IMR-90 (cell line): ENCODE results near the gene ADAMTS10. TPM values are rescaled to one million over a fixed set of nuclear protein-coding genes. Genes with fewer than 3 reads are reported as not detected.

Experiments used
- ATAC-seq: fragments of 200-7000 bp; cut with Tn5 transposase; 2 replicates; pipeline ENCODE4 v1.9.1; 2020; ENCODE audit warnings: low read depth, mild to moderate bottlenecking, moderate library complexity
- BruUV-seq: library from RNA; stranded (reverse); fragments of 400-500 nt; replicated peaks from 2 replicates; lab custom pipeline; 2021; lab: Mats Ljungman, UMichigan
- CTCF ChIA-PET: fragments of 300-600 bp; formaldehyde crosslinking; extraction: SDS; loops from one replicate; lab custom pipeline; 2021; ENCODE audit warnings: antibody characterized with exemption; lab: Yijun Ruan, JAX
- POLR2A ChIA-PET: fragments of 300-600 bp; sonication (Branson Sonifier 250); formaldehyde crosslinking; loops from one replicate; lab custom pipeline; 2022; ENCODE audit warnings: antibody characterized with exemption; ENCODE audit not compliant: unreplicated experiment; lab: Charles Lee
- DNase-seq: peaks from one replicate; pipeline ENCODE4 v3.0.0; 2013
- H2AFZ ChIP-seq: replicated peaks from 2 replicates; pipeline ENCODE3; 2013; ENCODE audit warnings: low read length, mild to moderate bottlenecking; ENCODE audit not compliant: poor library complexity
- H2AK5ac ChIP-seq: 2 replicates; pipeline ENCODE4 v1.6.1; 2013; ENCODE audit warnings: low read depth, low read length, inconsistent platforms
- H2AK9ac ChIP-seq: replicated peaks from 2 replicates; pipeline ENCODE3; 2013; ENCODE audit warnings: mild to moderate bottlenecking, low read depth, low read length, moderate library complexity; ENCODE audit not compliant: poor library complexity
- H2BK120ac ChIP-seq: 2 replicates; pipeline ENCODE4 v1.6.1; 2013; ENCODE audit warnings: low read depth, low read length, inconsistent platforms
- H2BK15ac ChIP-seq: 3 replicates; pipeline ENCODE4 v1.6.1; 2013; ENCODE audit warnings: low read depth, low read length, inconsistent platforms
- H2BK20ac ChIP-seq: 2 replicates; pipeline ENCODE4 v1.6.1; 2013; ENCODE audit warnings: low read depth, mild to moderate bottlenecking, inconsistent platforms, low read length, moderate library complexity
- H2BK5ac ChIP-seq: 2 replicates; pipeline ENCODE4 v1.6.1; 2013; ENCODE audit warnings: mild to moderate bottlenecking, low read depth, low read length, inconsistent platforms; ENCODE audit not compliant: poor library complexity, severe bottlenecking
- H3K14ac ChIP-seq: replicated peaks from 2 replicates; pipeline ENCODE4 v1.6.1; 2013; ENCODE audit warnings: low read depth, low read length, inconsistent platforms
- H3K18ac ChIP-seq: 2 replicates; pipeline ENCODE4 v1.6.1; 2013; ENCODE audit warnings: low read depth, low read length, control low read depth
- H3K23ac ChIP-seq: 2 replicates; pipeline ENCODE4 v1.6.1; 2013; ENCODE audit warnings: low read depth, low read length, inconsistent platforms
- H3K27ac ChIP-seq: 2 replicates; pipeline ENCODE4 v1.5.1; 2013; ENCODE audit warnings: mild to moderate bottlenecking, control low read depth, low read length; ENCODE audit not compliant: insufficient read depth
- H3K27me3 ChIP-seq: 2 replicates; pipeline ENCODE4 v1.6.1; 2013; ENCODE audit warnings: low read length; ENCODE audit not compliant: control insufficient read depth, insufficient read depth
- H3K36me3 ChIP-seq: 2 replicates; pipeline ENCODE4 v1.6.1; 2013; ENCODE audit warnings: low read length, mixed read lengths; ENCODE audit not compliant: control insufficient read depth, insufficient read depth
- H3K4ac ChIP-seq: 2 replicates; pipeline ENCODE4 v1.6.1; 2013; ENCODE audit warnings: low read depth, low read length, inconsistent platforms
- H3K4me1 ChIP-seq: 2 replicates; pipeline ENCODE4 v1.6.1; 2013; ENCODE audit warnings: low read length, mixed read lengths; ENCODE audit not compliant: control insufficient read depth, insufficient read depth
- H3K4me2 ChIP-seq: 2 replicates; pipeline ENCODE4 v1.6.1; 2013; ENCODE audit warnings: low read depth, mild to moderate bottlenecking, control low read depth, low read length, moderate library complexity
- H3K4me3 ChIP-seq: 2 replicates; pipeline ENCODE4 v1.5.1; 2013; ENCODE audit warnings: low read depth, mild to moderate bottlenecking, control low read depth, low read length, moderate library complexity; ENCODE audit not compliant: insufficient read depth
- H3K56ac ChIP-seq: 2 replicates; pipeline ENCODE4 v1.6.1; 2013; ENCODE audit warnings: low read length, inconsistent platforms; ENCODE audit not compliant: insufficient read depth; ENCODE audit errors: extremely low read depth
- H3K79me1 ChIP-seq, 2 experiments: 2 replicates each; pipeline ENCODE4 v1.6.1; 2013; ENCODE audit warnings: low read length in 2 of 2, inconsistent platforms in 1 of 2, low read depth in 1 of 2
- H3K9ac ChIP-seq: 2 replicates; pipeline ENCODE4 v1.6.1; 2013; ENCODE audit warnings: low read depth, low read length, control low read depth
- H3K9me1 ChIP-seq: 2 replicates; pipeline ENCODE4 v1.6.1; 2013; ENCODE audit warnings: low read length, inconsistent platforms; ENCODE audit not compliant: insufficient read depth
- H3K9me3 ChIP-seq: 2 replicates; pipeline ENCODE4 v1.6.1; 2013; ENCODE audit warnings: low read length; ENCODE audit not compliant: control insufficient read depth, insufficient read depth
- H4K20me1 ChIP-seq: 2 replicates; pipeline ENCODE4 v1.6.1; 2013; ENCODE audit warnings: low read length, inconsistent platforms; ENCODE audit not compliant: insufficient read depth
- H4K5ac ChIP-seq: 2 replicates; pipeline ENCODE4 v1.6.1; 2013; ENCODE audit warnings: mild to moderate bottlenecking, low read depth, low read length, control low read depth
- H4K8ac ChIP-seq, 2 experiments: 2 replicates each; pipeline ENCODE4 v1.6.1; 2013; ENCODE audit warnings: low read depth in 2 of 2, low read length in 2 of 2, control low read depth in 1 of 2, inconsistent platforms in 1 of 2
- H4K91ac ChIP-seq: 2 replicates; pipeline ENCODE4 v1.6.1; 2013; ENCODE audit warnings: low read depth, low read length, inconsistent platforms; ENCODE audit not compliant: insufficient read depth
- BHLHE40 ChIP-seq: fragments of 150-350 bp; IDR thresholded peaks from 2 replicates; pipeline ENCODE4 v1.6.1; 2016; ENCODE audit warnings: mild to moderate bottlenecking, low read depth, low read length
- CEBPB ChIP-seq: IDR thresholded peaks from 2 replicates; pipeline ENCODE4 v1.6.1; 2012; ENCODE audit warnings: low read depth, low read length, improper control_type of control experiment
- CHD1 ChIP-seq: IDR thresholded peaks from 2 replicates; pipeline ENCODE4 v1.6.1; 2012; ENCODE audit warnings: low read depth, low read length, improper control_type of control experiment
- CTCF ChIP-seq: conservative IDR thresholded peaks from 2 replicates; pipeline ENCODE4 v1.5.1; 2012; ENCODE audit warnings: mild to moderate bottlenecking, low read depth, low read length, improper control_type of control experiment
- ELK1 ChIP-seq: fragments of 150-350 bp; IDR thresholded peaks from 2 replicates; pipeline ENCODE4 v1.6.1; 2016; ENCODE audit warnings: low read depth, mild to moderate bottlenecking, low read length, moderate library complexity, borderline replicate concordance
- FOS ChIP-seq: fragments of 150-350 bp; IDR thresholded peaks from 2 replicates; pipeline ENCODE4 v1.6.1; 2016; ENCODE audit warnings: low read depth, low read length
- MAFK ChIP-seq: IDR thresholded peaks from 2 replicates; pipeline ENCODE4 v1.6.1; 2012; ENCODE audit warnings: low read depth, low read length, improper control_type of control experiment
- MAZ ChIP-seq: IDR thresholded peaks from 2 replicates; pipeline ENCODE4 v1.6.1; 2012; ENCODE audit warnings: low read depth, mild to moderate bottlenecking, low read length, improper control_type of control experiment, moderate library complexity, borderline replicate concordance
- MXI1 ChIP-seq: IDR thresholded peaks from 2 replicates; pipeline ENCODE4 v1.6.1; 2012; ENCODE audit warnings: low read depth, mild to moderate bottlenecking, low read length, moderate library complexity, borderline replicate concordance
- NFE2L2 ChIP-seq: fragments of 150-350 bp; IDR thresholded peaks from 2 replicates; pipeline ENCODE4 v1.6.1; 2016; ENCODE audit warnings: low read depth, mild to moderate bottlenecking, low read length
- POLR2A ChIP-seq: IDR thresholded peaks from 2 replicates; pipeline ENCODE4 v1.6.1; 2012; ENCODE audit warnings: mild to moderate bottlenecking, low read depth, low read length
- RAD21 ChIP-seq: IDR thresholded peaks from 2 replicates; pipeline ENCODE4 v1.6.1; 2012; ENCODE audit warnings: low read length, improper control_type of control experiment
- RCOR1 ChIP-seq: IDR thresholded peaks from 2 replicates; pipeline ENCODE4 v1.6.1; 2012; ENCODE audit warnings: mild to moderate bottlenecking, low read length, improper control_type of control experiment; ENCODE audit not compliant: insufficient replicate concordance
- RFX5 ChIP-seq: IDR thresholded peaks from 2 replicates; pipeline ENCODE4 v1.8.0; 2012; ENCODE audit warnings: low read depth, mild to moderate bottlenecking, low read length, moderate library complexity
- SMC3 ChIP-seq: fragments of 150-350 bp; IDR thresholded peaks from 2 replicates; pipeline ENCODE4 v1.6.1; 2016; ENCODE audit warnings: low read depth, mild to moderate bottlenecking, antibody characterized with exemption, low read length, moderate library complexity
- USF2 ChIP-seq: fragments of 150-350 bp; IDR thresholded peaks from 2 replicates; pipeline ENCODE4 v1.6.1; 2017; ENCODE audit warnings: mild to moderate bottlenecking, antibody characterized with exemption, low read length, low read depth
- WGBS, 2 experiments: methylation state at CpG; one replicate each; pipeline versions ENCODE4 v1.1.5 to v1.1.7; 2013; ENCODE audit warnings: missing lambda C conversion rate in 2 of 2; ENCODE audit not compliant: insufficient read length in 1 of 2; ENCODE audit errors: extremely low coverage in 2 of 2; 5-methylcytosine and 5-hydroxymethylcytosine counted together
- dilution Hi-C: fragments of 300-500 bp; cut with HindIII; formaldehyde crosslinking; loops from one replicate; pipeline ENCODE4 v1.14.3; 2018; ENCODE audit warnings: low sequenced_read_pairs; ENCODE audit not compliant: unreplicated experiment
- in situ Hi-C: fragments of 300-500 bp; cut with MboI; formaldehyde crosslinking; loops from 3 replicates; pipeline ENCODE4 v1.14.3; 2019; ENCODE audit warnings: low sequenced_read_pairs, inconsistent platforms, mixed read lengths
- intact Hi-C: fragments of 100-400 bp; cut with micrococcal nuclease; formaldehyde crosslinking; loops from 2 replicates; pipeline ENCODE4 v1.10.0; 2022
- polyA plus RNA-seq, 3 experiments: library from polyadenylated mRNA; depleted of rRNA; stranded (reverse); fragments of >200 nt; gene quantifications; 2 replicates each; pipeline ENCODE4 v1.2.3, GENCODE V29; 2012; ENCODE audit warnings: low replicate concordance in 1 of 3
- total RNA-seq: library from RNA; depleted of rRNA; stranded (reverse); fragments of >200 nt; gene quantifications from 2 replicates; pipeline ENCODE4 v1.2.3, GENCODE V29; 2012

Gene ADAMTS10
- total and polyA plus RNA-seq, 2 of the 4 experiments (the other 2 are of a cell fraction), result 3.4 to 11.5 TPM

GRCh38 chr19:8577247-8577646, 33.3 kb downstream of the ADAMTS10 start, which contains the start of gene MYO1F:
Gene MYO1F, minus strand, starts transcription at chr19:8577442. Its CDS starts 133 bp downstream, at chr19:8577309.
- no CpG with 5 or more reads among the region's 7 CpGs for WGBS, 2 experiments
- Histone ChIP-seq H3K36me3 (no peaks in the 10 kb centered on the region), H3K79me1 (no peaks in the 10 kb centered on the region), H4K20me1 (no peaks in the 10 kb centered on the region), H3K4me1 (peaks cover 5% of the 10 kb centered on the region; the same call in 1 of the 2 replicates), H3K4me3 (no peak within 1 kb of the TSS), H2AK5ac (peak within 1 kb of the TSS; percentile 65), H4K91ac (no peak within 1 kb of the TSS), H3K27me3 (no peaks in the 10 kb centered on the region), H4K5ac (no peak within 1 kb of the TSS), H3K9ac (no peak within 1 kb of the TSS), H2BK120ac (no peak within 1 kb of the TSS), H3K18ac (no peak within 1 kb of the TSS), H2AK9ac (peak within 1 kb of the TSS; percentile 61), H3K23ac (no peak within 1 kb of the TSS), H2BK20ac (no peak within 1 kb of the TSS), H2BK15ac (no peak within 1 kb of the TSS; the same call in 2 of the 3 replicates), H3K4ac (no peak within 1 kb of the TSS), H2BK5ac (no peak within 1 kb of the TSS), H3K56ac (no peak within 1 kb of the TSS), H2AFZ (no peak within 1 kb of the TSS), H4K8ac (no peak within 1 kb of the TSS; a peak in 1 of 4 replicates), H3K27ac (no peak within 1 kb of the TSS), H3K9me3 (no peaks in the 10 kb centered on the region), H3K14ac (no peak within 1 kb of the TSS), H3K4me2 (no peak within 1 kb of the TSS), H3K9me1 (peaks cover 6% of the 10 kb centered on the region; the same call in 1 of the 2 replicates)
- DNase-seq (no peak), ATAC-seq (no peak)
- intact Hi-C loops, result loop anchor here (5.0 kb wide), 1 partner anchor 165 kb away; the partner anchor contains the start of gene MARCHF2
- no TSS peak for BruUV-seq
- no peak for TF ChIP-seq RAD21
- no peak for TF ChIP-seq FOS
- TF ChIP-seq SMC3, result no peak
- no peak for TF ChIP-seq CEBPB
- TF ChIP-seq NFE2L2, result no peak
- TF ChIP-seq USF2, result no peak
- no peak for TF ChIP-seq POLR2A
- no peak for TF ChIP-seq BHLHE40
- TF ChIP-seq RFX5, result no peak
- TF ChIP-seq CTCF, result no peak
- TF ChIP-seq MAZ, result no peak
- TF ChIP-seq MXI1, result no peak
- no peak for TF ChIP-seq MAFK
- no peak for TF ChIP-seq ELK1
- no peak for TF ChIP-seq CHD1
- TF ChIP-seq RCOR1, result no peak
- POLR2A ChIA-PET, result no interaction called here
- dilution Hi-C loops, result no loop called here
- in situ Hi-C loops, result loop anchor here (5.0 kb wide), 1 partner anchor 255 kb away; the partner anchor contains the start of genes NDUFA7 and RPS28
- CTCF ChIA-PET, result no interaction called here
